GM23248 (cell line): Measurements from ENCODE around the gene LHX3. TPM values are rescaled to one million over a fixed set of nuclear protein-coding genes. Genes with fewer than 3 reads are reported as not detected.

Source experiments
- DNase-seq: peaks from one replicate; pipeline ENCODE4 v3.0.0-alpha.2; 2015
- H2AFZ ChIP-seq: fragments of 200-600 bp; sonication (generic); 2 replicates; pipeline ENCODE4 v1.6.1; 2016; ENCODE audit warnings: antibody characterized with exemption
- H3F3A ChIP-seq: fragments of 200-600 bp; sonication (generic); 2 replicates; pipeline ENCODE4 v1.6.1; 2016; ENCODE audit warnings: mild to moderate bottlenecking, antibody characterized with exemption, mixed run types; ENCODE audit not compliant: insufficient read depth
- H3K27ac ChIP-seq: fragments of 200-600 bp; sonication (generic); 2 replicates; pipeline ENCODE4 v1.5.1; 2016; ENCODE audit warnings: mild to moderate bottlenecking
- H3K27me3 ChIP-seq: fragments of 200-600 bp; sonication (generic); replicated peaks from 2 replicates; pipeline ENCODE4 v1.6.1; 2016; ENCODE audit warnings: mild to moderate bottlenecking; ENCODE audit not compliant: insufficient read depth
- H3K36me3 ChIP-seq: fragments of 200-600 bp; sonication (generic); 2 replicates; pipeline ENCODE4 v1.6.1; 2016; ENCODE audit warnings: low read depth, mild to moderate bottlenecking
- H3K4me1 ChIP-seq: fragments of 200-600 bp; sonication (generic); 2 replicates; pipeline ENCODE4 v1.6.1; 2016; ENCODE audit warnings: mild to moderate bottlenecking; ENCODE audit not compliant: insufficient read depth
- H3K4me2 ChIP-seq: fragments of 200-600 bp; sonication (generic); one replicate; pipeline ENCODE4 v1.6.1; 2016; ENCODE audit warnings: mild to moderate bottlenecking; ENCODE audit not compliant: unreplicated experiment
- H3K4me3 ChIP-seq: fragments of 200-600 bp; sonication (generic); 2 replicates; pipeline ENCODE4 v1.5.1; 2016; ENCODE audit warnings: mild to moderate bottlenecking
- H3K79me2 ChIP-seq: fragments of 200-600 bp; sonication (generic); 2 replicates; pipeline ENCODE4 v1.6.1; 2016; ENCODE audit warnings: mild to moderate bottlenecking; ENCODE audit not compliant: insufficient read depth
- H3K9ac ChIP-seq: fragments of 200-600 bp; sonication (generic); 2 replicates; pipeline ENCODE4 v1.6.1; 2016; ENCODE audit warnings: mild to moderate bottlenecking
- H3K9me2 ChIP-seq: fragments of 200-600 bp; sonication (generic); 2 replicates; pipeline ENCODE4 v1.6.1; 2016; ENCODE audit warnings: mixed run types, mild to moderate bottlenecking, moderate library complexity; ENCODE audit not compliant: insufficient read depth
- H3K9me3 ChIP-seq: fragments of 200-600 bp; sonication (generic); one replicate; pipeline ENCODE4 v1.6.1; 2017; ENCODE audit warnings: low read depth
- H4K20me1 ChIP-seq: fragments of 200-600 bp; sonication (generic); 2 replicates; pipeline ENCODE4 v1.6.0; 2016; ENCODE audit not compliant: insufficient read depth
- EZH2 ChIP-seq: fragments of 200-600 bp; sonication (generic); IDR thresholded peaks from 2 replicates; pipeline ENCODE4 v1.6.1; 2018; ENCODE audit warnings: antibody characterized with exemption, mild to moderate bottlenecking; ENCODE audit not compliant: insufficient read depth, poor library complexity, severe bottlenecking
- EZH2phosphoT487 ChIP-seq: fragments of 200-600 bp; sonication (generic); IDR thresholded peaks from 2 replicates; pipeline ENCODE4 v1.6.1; 2018; ENCODE audit warnings: antibody characterized with exemption, moderate library complexity, mild to moderate bottlenecking, low read depth; ENCODE audit not compliant: insufficient read depth
- WGBS, 2 experiments: methylation state at CpG; one replicate each; pipeline ENCODE4 v1.1.6; 2015 to 2017; ENCODE audit warnings: low lambda C conversion rate in 2 of 2, low coverage in 1 of 2; ENCODE audit errors: missing lambda C conversion rate in 2 of 2; 5-methylcytosine and 5-hydroxymethylcytosine counted together
- in situ Hi-C: fragments of 300-500 bp; cut with MboI; formaldehyde crosslinking; loops from 2 replicates; pipeline ENCODE4 v1.15.0; 2020
- polyA plus RNA-seq: library from polyadenylated mRNA; unstranded; fragments of >200 nt; fragmentation: Nextera tagmentation; extraction: Ambion mirVana; gene quantifications from 2 replicates; pipeline ENCODE4 v1.2.1, GENCODE V29; 2016
- total RNA-seq: library from RNA; depleted of rRNA; stranded (reverse); fragments of >200 nt; shearing (Covaris generic); gene quantifications from 2 replicates; pipeline ENCODE4 v1.2.3, GENCODE V29; 2014

The LHX3 gene
- total and polyA plus RNA-seq, 2 experiments from 2014 or later = not detected

GRCh38 chr9:136251264-136252115, 46.6 kb upstream of the LHX3 start:
- no peak for TF ChIP-seq EZH2
- TF ChIP-seq EZH2phosphoT487 = no peak
- H2AFZ ChIP-seq = no peak overlapping the region
- H3K27me3 ChIP-seq = peaks cover 12% of the 10 kb centered on the region
- H3K9me2 ChIP-seq = no peaks in the 10 kb centered on the region
- no peaks in the 10 kb centered on the region for H3K36me3 ChIP-seq
- WGBS, 2 experiments = 80 to 85% methylated on average over 31 to 34 of the region's 50 CpGs
- no peak for DNase-seq
- H3K9me3 ChIP-seq = no peaks in the 10 kb centered on the region
- H3K79me2 ChIP-seq = no peaks in the 10 kb centered on the region
- H3K9ac ChIP-seq = no peak overlapping the region
- H3F3A ChIP-seq = no peaks in the 10 kb centered on the region
- H3K4me3 ChIP-seq = no peak overlapping the region
- H3K4me2 ChIP-seq = no peak overlapping the region
- in situ Hi-C loops = no loop called here
- H3K27ac ChIP-seq = no peak overlapping the region
- H4K20me1 ChIP-seq = no peaks in the 10 kb centered on the region
- 0 out of 2 replicates have a peak, but pooled peaks cover 4% of the 10 kb centered on the region for H3K4me1 ChIP-seq

- Histone ChIP-seq H3K9ac (no peak overlapping the region), H3K79me2 (no peaks in the 10 kb centered on the region), H3K4me2 (no peak overlapping the region), H4K20me1 (no peaks in the 10 kb centered on the region), H3K9me3 (no peaks in the 10 kb centered on the region), H3K27me3 (peaks cover 12% of the 10 kb centered on the region), H3K4me3 (no peak overlapping the region), H3F3A (no peaks in the 10 kb centered on the region), H2AFZ (no peak overlapping the region), H3K36me3 (no peaks in the 10 kb centered on the region), H3K27ac (no peak overlapping the region), H3K4me1 (0 out of 2 replicates have a peak, but pooled peaks cover 4% of the 10 kb centered on the region), H3K9me2 (no peaks in the 10 kb centered on the region)
- 48 to 50% methylated on average over 10 of the region's 10 CpGs for WGBS, 2 experiments
- TF ChIP-seq EZH2phosphoT487 = no peak
- TF ChIP-seq EZH2 = no peak
- in situ Hi-C loops = no loop called here
- DNase-seq = no peak
These were observed 45.7 kb upstream of the LHX3 start for GRCh38 chr9:136250676-136251075.

GRCh38 chr9:136249877-136250559, 45.1 kb upstream of the LHX3 start:
- Histone ChIP-seq H3K4me3 (no peak overlapping the region), H3K27ac (no peak overlapping the region), H3F3A (no peaks in the 10 kb centered on the region), H3K9me3 (no peaks in the 10 kb centered on the region), H3K27me3 (peaks cover 12% of the 10 kb centered on the region), H3K4me1 (no peaks in the 10 kb centered on the region), H3K36me3 (no peaks in the 10 kb centered on the region), H3K9me2 (no peaks in the 10 kb centered on the region), H3K4me2 (no peak overlapping the region), H3K79me2 (peaks cover 2% of the 10 kb centered on the region; the same call in 1 of the 2 replicates), H4K20me1 (no peaks in the 10 kb centered on the region), H2AFZ (no peak overlapping the region), H3K9ac (no peak overlapping the region)
- TF ChIP-seq EZH2 (no peak), EZH2phosphoT487 (no peak)
- in situ Hi-C loops = no loop called here
- 34 to 39% methylated on average over 30 of the region's 30 CpGs for WGBS, 2 experiments
- no peak for DNase-seq

- in situ Hi-C loops = no loop called here
- peaks cover 12% of the 10 kb centered on the region for H3K27me3 ChIP-seq
- H3K27ac ChIP-seq = no peak overlapping the region
- no peaks in the 10 kb centered on the region for H3K36me3 ChIP-seq
- H3K4me3 ChIP-seq = no peak overlapping the region
- no peak overlapping the region for H3K4me2 ChIP-seq
- H4K20me1 ChIP-seq = no peaks in the 10 kb centered on the region
- H3K9me3 ChIP-seq = no peaks in the 10 kb centered on the region
- peaks cover 6% of the 10 kb centered on the region for H3K4me1 ChIP-seq
- no peak overlapping the region for H3K9ac ChIP-seq
- no peak for TF ChIP-seq EZH2phosphoT487
- TF ChIP-seq EZH2 = no peak
- H3F3A ChIP-seq = no peaks in the 10 kb centered on the region
- no peaks in the 10 kb centered on the region for H3K9me2 ChIP-seq
- H2AFZ ChIP-seq = no peak overlapping the region
- DNase-seq = no peak
- 57 to 60% methylated on average over 30 of the region's 30 CpGs for WGBS, 2 experiments
- H3K79me2 ChIP-seq = peaks cover 10% of the 10 kb centered on the region
These were observed 44.3 kb upstream of the LHX3 start for GRCh38 chr9:136248951-136249876.
